GM23248 (cell line): ENCODE results near the gene TRIM27.

Source experiments
- EZH2 ChIP-seq: fragments of 200-600 bp; sonication (generic); IDR thresholded peaks from 2 replicates; pipeline ENCODE4 v1.6.1; 2018; ENCODE audit warnings: antibody characterized with exemption, mild to moderate bottlenecking; ENCODE audit not compliant: insufficient read depth, poor library complexity, severe bottlenecking
- EZH2phosphoT487 ChIP-seq: fragments of 200-600 bp; sonication (generic); IDR thresholded peaks from 2 replicates; pipeline ENCODE4 v1.6.1; 2018; ENCODE audit warnings: antibody characterized with exemption, moderate library complexity, mild to moderate bottlenecking, low read depth; ENCODE audit not compliant: insufficient read depth

DNA sequence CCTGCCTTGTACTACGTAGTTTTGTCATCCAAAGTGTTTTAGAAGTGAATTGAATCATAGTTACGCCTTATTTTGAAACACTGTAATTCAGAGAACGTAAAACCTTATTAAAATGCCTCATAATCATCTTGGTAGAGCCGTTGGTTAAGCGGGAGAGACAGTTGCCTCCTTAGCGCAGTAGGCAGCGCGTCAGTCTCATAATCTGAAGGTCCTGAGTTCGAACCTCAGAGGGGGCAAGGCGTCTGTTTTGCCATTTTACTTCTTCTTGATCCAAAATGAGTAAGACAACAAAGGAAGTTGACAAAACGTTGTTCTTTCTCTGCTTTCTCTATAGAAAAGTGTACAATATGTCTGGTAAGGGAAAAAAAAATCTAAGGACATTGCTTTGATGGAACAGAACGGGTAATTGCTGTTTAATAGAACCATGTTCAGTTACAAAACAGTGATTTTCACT is 20.7 kb upstream of the TRIM27 start:
- TF ChIP-seq EZH2phosphoT487 = no peak
- TF ChIP-seq EZH2 = no peak
